NOMO-1 treated with DMSO at 0.1 percent for 48 hours (cell line): ENCODE results near the gene MKNK2.

Experiments
- DNase-seq: peaks from one replicate; lab custom pipeline; 2025; ENCODE audit not compliant: unreplicated experiment; lab: John Stamatoyannopoulos, UW

The MKNK2 gene

DNA sequence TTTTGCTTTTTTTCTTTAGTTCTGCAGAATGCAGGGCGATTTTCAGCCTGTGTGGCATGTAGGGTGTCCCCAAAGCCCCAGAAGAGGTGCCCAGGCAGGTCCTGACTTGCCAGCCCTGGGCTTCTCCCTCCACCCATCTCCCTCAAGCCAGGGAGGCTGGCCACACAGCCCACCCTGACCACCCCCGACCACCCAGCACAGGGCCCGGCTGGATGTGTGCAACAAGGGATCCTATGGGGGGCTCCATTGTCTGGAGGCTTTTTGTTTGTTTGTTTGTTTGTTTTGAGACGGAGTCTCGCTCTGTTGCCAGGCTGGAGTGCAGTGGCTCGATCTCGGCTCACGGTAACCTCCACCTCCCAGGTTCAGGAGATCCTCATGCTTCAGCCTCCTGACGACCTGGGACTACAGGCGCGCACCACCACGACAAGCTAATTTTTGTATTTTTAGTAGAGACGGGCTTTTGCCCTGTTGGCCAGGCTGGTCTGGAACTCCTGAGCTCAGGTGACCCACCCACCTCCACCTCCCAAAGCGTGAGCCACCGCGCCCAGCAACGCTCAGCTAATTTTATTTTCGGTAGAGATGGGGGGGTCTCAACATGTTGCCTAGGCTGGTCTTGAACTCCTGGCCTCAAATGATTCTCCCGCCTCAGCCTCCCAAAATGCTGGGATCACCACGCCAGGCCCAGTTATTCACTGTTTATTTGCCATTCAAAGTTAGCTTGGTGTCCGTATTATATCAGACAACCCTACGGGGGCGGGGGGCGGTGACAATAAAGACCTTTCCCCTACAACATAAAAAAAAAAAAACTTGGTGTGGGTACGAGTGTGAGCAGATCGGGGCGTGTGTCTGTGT lies 7.8 kb upstream of the MKNK2 start:
- DNase-seq: no peak

DNA sequence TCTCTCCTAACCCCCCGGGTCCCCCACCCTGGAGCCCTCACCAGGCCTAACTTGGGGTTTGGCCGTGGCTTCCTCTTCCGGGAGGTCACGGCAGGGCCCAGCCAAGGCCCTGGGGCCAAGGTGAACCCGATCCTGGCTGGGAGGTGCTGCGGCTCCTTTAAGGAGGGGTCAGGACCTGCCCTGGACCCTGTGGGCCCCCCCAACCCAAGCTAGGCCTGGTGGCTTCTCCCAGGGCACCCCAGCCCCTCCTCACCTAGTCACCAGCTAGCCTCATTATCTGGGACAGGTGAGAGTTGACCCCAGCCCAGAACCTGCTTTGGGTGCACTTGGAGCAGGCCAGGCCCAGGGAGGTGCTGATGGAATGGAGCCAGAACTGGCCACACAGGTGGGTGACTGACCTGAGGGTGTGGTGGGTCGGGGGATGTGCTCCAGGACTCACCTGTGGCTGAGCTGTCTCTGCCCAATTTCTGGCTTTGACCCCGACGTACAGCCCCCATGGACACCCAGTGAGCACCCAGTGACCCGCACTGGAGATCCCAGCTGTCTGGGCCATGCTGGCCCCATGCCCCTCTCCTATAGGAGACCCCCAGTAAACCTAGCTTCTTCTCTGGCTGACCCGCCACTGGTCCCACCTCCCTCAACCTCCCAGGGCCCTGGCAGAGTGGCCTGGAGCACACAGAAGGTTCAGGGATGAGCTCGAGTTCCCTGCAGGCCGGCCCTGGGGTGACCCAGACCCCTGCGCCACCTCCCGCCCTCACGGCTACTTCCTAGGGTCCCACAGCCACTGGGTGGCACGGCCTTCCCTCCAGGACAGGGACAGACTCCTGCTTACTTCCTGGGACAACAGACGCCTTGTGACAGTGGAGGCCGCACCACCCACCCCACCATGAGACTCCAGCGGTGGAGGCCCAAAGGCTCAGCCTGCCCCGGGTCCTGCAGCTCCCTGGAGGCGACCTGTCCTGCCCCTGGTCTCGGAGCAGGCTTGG lies 6.7 kb upstream of the MKNK2 start:
- no peak for DNase-seq

DNA sequence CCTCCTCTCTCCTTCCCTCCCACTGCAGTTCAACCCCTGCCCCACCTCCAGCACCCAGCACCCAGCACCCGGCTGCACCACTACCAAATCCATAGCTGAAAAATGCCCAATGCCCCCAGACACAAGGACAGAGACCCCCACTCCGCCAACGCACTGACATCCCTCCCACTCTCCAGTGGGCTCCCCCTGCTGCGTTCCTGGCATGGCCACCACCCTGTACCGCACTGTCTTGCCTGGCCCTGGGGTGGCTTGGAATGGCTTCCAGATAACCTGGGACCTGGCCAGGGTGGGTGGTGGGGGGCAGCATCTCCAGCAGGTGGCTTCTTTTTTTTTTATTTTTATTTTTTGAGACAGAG lies 5.8 kb upstream of the MKNK2 start:
- DNase-seq: no peak

DNA sequence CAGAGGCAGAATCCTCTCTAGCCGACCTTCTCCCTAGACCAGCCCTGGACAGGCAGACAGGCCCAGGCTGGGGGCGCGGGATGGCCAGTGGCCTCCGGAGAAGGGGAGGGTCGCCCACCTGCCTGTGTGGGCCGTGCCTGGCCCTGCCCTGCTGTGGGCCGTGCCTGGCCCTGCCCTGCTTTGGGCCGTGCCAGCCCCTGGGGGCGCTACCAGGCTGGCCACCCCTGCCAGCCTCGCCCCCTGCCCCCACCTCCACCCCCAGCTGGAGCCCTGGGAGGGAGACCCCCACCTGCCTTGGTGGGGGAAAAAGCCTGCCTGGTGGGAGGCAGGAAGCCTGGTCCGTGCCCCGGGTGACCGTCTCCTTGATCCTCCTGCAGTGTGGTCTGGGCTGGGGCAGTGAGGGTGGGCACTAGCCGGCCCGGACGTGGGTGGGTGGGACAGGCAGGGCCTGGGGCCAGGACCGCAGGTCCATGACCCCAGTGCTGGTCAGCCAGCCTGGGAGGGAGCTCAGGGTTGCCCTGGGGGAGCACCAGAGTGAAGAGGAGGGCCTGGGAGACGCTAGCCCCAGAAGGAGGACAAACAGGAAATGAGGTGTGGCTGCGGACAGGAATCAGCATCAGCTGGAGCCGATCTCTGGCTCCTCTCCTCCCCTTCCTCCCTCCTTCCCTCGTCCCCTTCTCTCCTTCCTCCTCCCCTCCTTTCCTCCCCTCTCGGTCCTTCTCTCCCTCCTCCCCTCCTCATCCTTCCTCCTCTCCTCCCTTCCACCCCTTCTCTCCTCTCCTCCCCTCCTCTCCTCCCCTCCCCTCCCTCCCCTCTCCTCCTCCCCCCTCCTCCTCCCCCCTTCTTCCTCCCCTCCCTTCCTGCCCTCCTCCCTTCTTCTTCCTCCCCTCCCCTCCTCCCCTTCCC lies 5.1 kb upstream of the MKNK2 start:
- DNase-seq: no peak

DNA sequence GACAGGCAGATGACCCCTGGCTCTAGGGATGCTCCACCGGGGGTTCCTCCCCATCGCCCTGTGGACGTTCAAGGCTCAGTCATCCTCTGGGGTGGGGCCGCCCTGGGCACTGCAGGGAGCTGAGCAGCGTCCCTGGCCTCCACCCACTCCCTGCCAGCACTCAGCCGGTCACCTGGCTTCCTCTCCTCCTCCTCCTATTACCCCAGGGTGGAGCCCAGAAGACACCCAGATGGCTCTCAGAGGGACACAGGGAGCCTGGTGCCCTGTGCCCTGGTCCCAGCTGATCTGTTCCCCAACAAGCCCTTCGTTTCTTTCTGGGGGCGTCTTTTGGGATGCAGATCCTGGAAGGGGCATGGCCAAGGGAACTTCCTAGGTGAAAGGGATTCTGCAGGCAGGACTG lies 3.7 kb upstream of the MKNK2 start:
- no peak for DNase-seq

- no peak for DNase-seq
These were observed 2.8 kb upstream of the MKNK2 start for GRCh38 chr19:2053601-2054389.

GRCh38 chr19:2051773-2052704 lies 995 bp upstream of the MKNK2 start:
- no peak for DNase-seq

DNA sequence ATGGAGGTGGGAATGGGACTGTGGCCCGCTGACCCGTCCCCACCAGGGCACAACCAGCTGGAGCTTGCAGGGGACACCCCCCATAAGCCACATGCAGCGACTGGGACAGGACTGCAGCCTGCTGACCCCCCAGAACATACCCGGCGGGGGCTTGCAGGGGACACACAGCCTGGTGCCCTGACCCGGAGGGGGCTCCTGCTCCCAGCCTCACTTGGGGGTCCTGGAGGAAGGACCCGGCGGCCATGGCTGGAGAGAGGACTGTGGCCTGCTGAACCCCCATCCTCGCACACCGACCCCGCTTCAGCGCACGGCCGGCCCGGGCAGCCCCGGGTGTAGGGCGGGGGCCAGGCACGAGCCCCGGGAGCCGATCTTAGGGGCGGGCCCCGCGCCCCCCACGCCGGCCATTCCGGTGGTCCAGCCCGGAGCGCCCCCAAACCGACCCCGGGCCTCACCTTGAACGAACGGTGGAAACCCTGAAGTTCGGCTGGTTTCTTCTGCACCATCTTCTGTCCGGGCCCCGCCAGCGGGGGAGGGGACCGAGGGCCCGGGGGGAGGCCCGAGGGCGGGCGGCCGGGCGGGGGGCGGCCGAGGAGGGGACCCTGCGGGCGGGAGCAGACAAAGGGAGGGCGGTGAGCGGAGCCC lies 574 bp downstream of the MKNK2 start:
- DNase-seq: no peak

GRCh38 chr19:2049741-2050348 lies 1.2 kb downstream of the MKNK2 start:
- peak; percentile 88 for DNase-seq

GRCh38 chr19:2048959-2049740 lies 1.9 kb downstream of the MKNK2 start:
- DNase-seq: no peak

GRCh38 chr19:2048104-2048958 lies 2.7 kb downstream of the MKNK2 start:
- DNase-seq: no peak

DNA sequence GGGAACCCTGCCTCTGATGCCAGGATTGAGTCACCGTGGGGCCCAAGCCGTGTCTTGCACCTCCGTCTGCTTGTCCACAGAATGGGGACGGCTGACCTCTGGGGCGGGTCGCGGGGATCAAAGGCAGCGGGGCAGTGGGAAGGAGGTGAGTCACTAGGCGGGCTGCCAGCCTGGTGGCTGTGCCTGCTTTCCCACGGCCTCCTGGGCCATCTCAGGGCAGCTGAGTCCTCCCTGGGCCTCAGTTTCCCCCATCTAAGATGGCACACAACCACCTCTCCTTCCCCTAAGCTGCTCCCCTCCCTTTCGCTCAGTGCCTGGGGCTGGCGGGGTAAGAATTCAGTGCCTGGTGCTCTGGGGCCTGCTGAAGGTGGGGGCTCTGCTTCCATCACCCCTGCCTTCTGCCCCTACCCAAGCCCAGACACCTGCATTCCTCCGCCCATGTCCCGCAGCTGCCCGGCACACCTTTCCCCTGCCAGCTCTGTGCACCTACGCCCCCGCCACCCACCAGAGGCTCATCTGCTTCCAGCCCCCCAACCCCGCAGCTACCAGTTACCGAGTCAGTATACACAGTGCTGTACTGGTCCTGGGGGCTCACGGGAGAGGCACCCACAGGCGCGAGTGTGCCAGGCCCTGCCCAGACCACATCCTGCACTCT lies 3.5 kb downstream of the MKNK2 start:
- DNase-seq: no peak

DNA sequence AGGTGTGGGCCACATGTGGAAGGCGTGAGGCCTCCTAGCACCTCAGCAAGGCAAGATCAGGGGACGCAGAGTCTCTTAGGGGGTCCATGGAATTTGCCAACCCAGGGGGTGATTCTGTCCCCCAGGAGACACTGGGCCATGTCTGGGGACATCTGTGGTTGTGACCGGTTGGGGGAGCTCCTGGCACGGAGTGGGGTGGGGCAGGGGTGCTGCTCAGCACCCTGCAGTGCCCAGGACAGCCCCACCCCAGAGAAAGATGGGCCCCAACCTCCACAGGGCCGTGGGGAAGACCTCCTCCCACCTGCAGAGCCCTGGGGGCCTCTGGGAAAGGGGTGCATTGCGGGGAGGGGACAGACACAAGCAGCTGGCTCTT lies 4.0 kb downstream of the MKNK2 start:
- no peak for DNase-seq

DNA sequence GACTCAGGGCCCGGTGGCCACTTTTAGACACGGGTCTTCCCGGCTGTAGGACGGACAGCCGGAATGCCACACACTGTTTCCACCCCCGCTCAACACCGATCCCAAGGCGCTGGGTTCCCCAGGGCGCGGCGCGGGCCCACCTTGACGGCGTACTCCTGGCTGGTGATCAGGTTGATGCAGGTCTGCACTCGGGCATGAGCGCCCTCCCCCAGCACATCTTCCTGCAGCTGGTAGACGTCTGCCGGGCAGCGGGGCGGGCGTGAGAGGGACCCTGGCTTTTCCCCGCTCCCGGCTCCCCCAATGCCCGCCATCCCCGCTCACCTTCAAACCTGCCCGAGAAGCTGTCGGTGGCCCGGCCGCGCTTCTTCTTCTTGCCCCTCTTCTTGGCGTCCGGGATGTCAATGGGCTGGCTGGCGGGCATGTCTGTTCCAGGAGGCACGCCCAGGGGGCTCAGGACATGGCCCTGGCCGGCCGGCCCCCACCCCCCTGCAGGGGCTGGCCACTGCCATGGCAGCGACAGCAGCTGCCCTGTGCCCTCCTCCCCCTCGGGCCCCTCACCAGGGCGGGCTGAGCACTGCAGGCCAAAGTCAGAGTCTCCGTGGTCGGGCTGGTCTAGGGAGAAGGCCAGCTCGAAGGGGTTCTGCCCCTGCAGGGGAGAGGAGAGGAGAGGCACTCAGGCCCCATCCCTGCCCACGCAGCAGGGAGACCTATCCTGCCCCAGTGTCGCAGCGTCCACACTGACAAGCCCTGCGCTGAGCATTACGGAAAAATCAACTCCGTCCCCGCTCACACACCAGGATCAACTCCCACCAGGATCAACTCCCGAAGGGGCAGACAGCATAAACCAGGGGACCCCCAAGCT lies 4.8 kb downstream of the MKNK2 start:
- DNase-seq: no peak

DNA sequence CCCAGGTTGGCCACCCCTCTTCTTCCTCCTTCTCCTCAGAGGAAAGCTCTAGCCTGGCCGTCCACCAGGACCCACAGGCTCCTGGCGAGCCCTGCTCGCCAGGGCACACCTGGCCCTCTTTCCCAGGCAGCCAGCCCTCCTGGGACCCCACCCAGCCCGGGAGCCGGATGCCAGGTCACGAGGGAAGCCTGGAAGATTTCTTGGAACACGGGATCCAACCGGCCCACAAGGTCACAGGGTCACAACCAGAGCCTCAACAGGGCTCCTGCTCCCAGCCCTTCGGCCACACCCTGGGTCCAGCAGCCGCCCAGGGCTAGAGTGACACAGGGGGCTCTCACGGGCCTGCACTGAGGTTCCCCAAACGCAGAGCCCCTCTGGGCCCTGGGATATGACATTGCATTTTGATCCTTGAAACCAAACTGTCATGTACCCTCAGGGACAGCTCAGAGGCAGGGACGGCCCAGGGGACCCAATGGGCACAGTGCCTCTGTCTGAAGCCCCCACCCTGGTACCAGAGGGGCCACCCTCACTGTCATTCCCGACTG lies 5.5 kb downstream of the MKNK2 start:
- DNase-seq: no peak
